HepG2 (cell line): ENCODE data around the gene TMEM35A. TPM values are rescaled to one million over a fixed set of nuclear protein-coding genes. Genes with fewer than 3 reads are reported as not detected.

Experiments used
- ATAC-seq: fragments of 200-7000 bp; cut with Tn5 transposase; 3 replicates; pipeline ENCODE4 v1.9.1; 2020; ENCODE audit warnings: mild to moderate bottlenecking, moderate library complexity
- BruUV-seq: library from RNA; stranded (reverse); fragments of 400-500 nt; replicated peaks from 2 replicates; lab custom pipeline; 2021; lab: Mats Ljungman, UMichigan
- CTCF ChIA-PET: fragments of 300-600 bp; formaldehyde crosslinking; extraction: SDS; loops from one replicate; lab custom pipeline; 2021; ENCODE audit warnings: low total read pairs, inconsistent platforms, low intra/inter-chr PET ratio; lab: Yijun Ruan, JAX
- POLR2A ChIA-PET: fragments of 350-600 bp; sonication (Branson Sonifier 250); formaldehyde crosslinking; loops from one replicate; lab custom pipeline; 2020; ENCODE audit warnings: antibody characterized with exemption, inconsistent platforms; lab: Yijun Ruan, JAX
- DNase-seq: peaks from one replicate; pipeline ENCODE4 v3.0.0-alpha.2; 2015; ENCODE audit warnings: low spot score
- FAIRE-seq: peaks from 3 replicates; lab custom pipeline; 2011; peaks lifted over from hg19 to GRCh38; lab: Jason Lieb, UNC
- H2AFZ ChIP-seq: one replicate; pipeline ENCODE4 v1.6.1; 2011; ENCODE audit warnings: low read length, inconsistent platforms
- H3K27ac ChIP-seq: fragments of 300-600 bp; 3 replicates; pipeline ENCODE4 v1.8.0; 2011; ENCODE audit warnings: mixed run types, mild to moderate bottlenecking, mixed read lengths, low read length, inconsistent platforms; ENCODE audit not compliant: insufficient read depth; ENCODE audit errors: extremely low read length
- H3K27me3 ChIP-seq, 2 experiments: fragments of 200-600 bp in 1 of 2; 2 replicates in 1 of 2; 3 replicates in 1 of 2; pipeline versions ENCODE4 v1.6.0 to v1.8.0; 2011; ENCODE audit warnings: low read length in 2 of 2, mild to moderate bottlenecking in 2 of 2, moderate library complexity in 2 of 2, inconsistent platforms in 1 of 2; ENCODE audit not compliant: insufficient read depth in 2 of 2, control insufficient read depth in 1 of 2
- H3K36me3 ChIP-seq, 2 experiments: fragments of 200-600 bp in 1 of 2; replicated peaks in 1 of 2; 2 replicates in 1 of 2; 3 replicates in 1 of 2; pipeline versions ENCODE4 v1.5.1 to v1.8.0; 2011; ENCODE audit warnings: low read length in 2 of 2, inconsistent platforms in 1 of 2; ENCODE audit not compliant: insufficient read depth in 2 of 2, control insufficient read depth in 1 of 2
- H3K4me1 ChIP-seq: 2 replicates; pipeline ENCODE4 v1.5.1; 2012; ENCODE audit warnings: low read length, inconsistent platforms; ENCODE audit not compliant: insufficient read depth
- H3K4me2 ChIP-seq: 2 replicates; pipeline ENCODE4 v1.6.0; 2011; ENCODE audit warnings: low read depth, low read length, inconsistent platforms
- H3K4me3 ChIP-seq, 3 experiments: fragments of 200-600 bp in 1 of 3; sonication (generic), shearing (Covaris generic) in 1 of 3; replicated peaks in 1 of 3; 2 replicates each; pipeline ENCODE4 v1.5.1; 2011 to 2016; ENCODE audit warnings: low read length in 3 of 3, inconsistent platforms in 2 of 3, low read depth in 2 of 3, mild to moderate bottlenecking in 2 of 3, control low read depth in 1 of 3, mixed read lengths in 1 of 3; ENCODE audit not compliant: insufficient read depth in 1 of 3
- H3K79me2 ChIP-seq: one replicate; pipeline ENCODE4 v1.6.1; 2011; ENCODE audit warnings: low read length, inconsistent platforms; ENCODE audit not compliant: insufficient read depth
- H3K9ac ChIP-seq: 2 replicates; pipeline ENCODE4 v1.6.0; 2011; ENCODE audit warnings: mild to moderate bottlenecking, low read depth, low read length, inconsistent platforms; ENCODE audit not compliant: insufficient read depth
- H3K9me3 ChIP-seq: 2 replicates; pipeline ENCODE4 v1.5.1; 2012; ENCODE audit warnings: mild to moderate bottlenecking, low read length
- H4K20me1 ChIP-seq: 2 replicates; pipeline ENCODE4 v1.6.0; 2011; ENCODE audit warnings: inconsistent platforms, mild to moderate bottlenecking, low read length, moderate library complexity; ENCODE audit not compliant: insufficient read depth
- ATF7-NPFF ChIP-seq: sonication (generic); formaldehyde crosslinking; IDR thresholded peaks from 2 replicates; pipeline ENCODE4 v1.8.1; 2023; ENCODE audit warnings: mild to moderate bottlenecking, low read depth, missing genetic modification reagents, moderate library complexity
- CSRNP1 ChIP-seq: sonication (generic); formaldehyde crosslinking; IDR thresholded peaks from 2 replicates; pipeline ENCODE4 v1.8.1; 2023; ENCODE audit warnings: mild to moderate bottlenecking, missing genetic modification reagents
- GMEB2 ChIP-seq: IDR thresholded peaks from 2 replicates; pipeline ENCODE4 v1.6.1; 2016; ENCODE audit warnings: missing biosample characterization, missing genetic modification reagents, low read depth
- MTA3 ChIP-seq: sonication (generic); formaldehyde crosslinking; IDR thresholded peaks from 2 replicates; pipeline ENCODE4 v1.4.0; 2020; ENCODE audit warnings: missing genetic modification reagents
- PCBP2 ChIP-seq: fragments of 200-400 bp; formaldehyde crosslinking; optimal IDR thresholded peaks from 2 replicates; pipeline ENCODE3; 2018; ENCODE audit warnings: low read length, low read depth; ENCODE audit not compliant: poor library complexity, severe bottlenecking
- SKI ChIP-seq: fragments of 450-650 bp; IDR thresholded peaks from one replicate; pipeline ENCODE4 v1.6.1; 2018; ENCODE audit warnings: mild to moderate bottlenecking; ENCODE audit not compliant: partially characterized antibody
- ZBTB25 ChIP-seq: IDR thresholded peaks from 2 replicates; pipeline ENCODE4 v1.6.1; 2018; ENCODE audit warnings: missing genetic modification reagents
- WGBS: methylation state at CpG from one replicate; pipeline ENCODE4 v1.1.6; 2017; ENCODE audit warnings: low lambda C conversion rate; 5-methylcytosine and 5-hydroxymethylcytosine counted together
- in situ Hi-C: cut with HindIII; loops from 2 replicates; pipeline ENCODE4 v1.10.0; 2017; ENCODE audit warnings: low pct_unique_long_range_greater_than_20kb; ENCODE audit not compliant: extremely low pct_ligation_motif_present
- intact Hi-C: fragments of 100-400 bp; cut with micrococcal nuclease; formaldehyde crosslinking; loops from one replicate; pipeline ENCODE4 v1.10.0; 2022; ENCODE audit not compliant: unreplicated experiment
- polyA plus RNA-seq, 8 experiments: library from polyadenylated mRNA; depleted of rRNA in 3 of 8; stranded (reverse) in 7 of 8; unstranded in 1 of 8; fragments of >200 nt; fragmentation: Illumina TruSeq in 4 of 8; extraction: Trizol in 4 of 8; gene quantifications; 2 replicates each; pipeline versions ENCODE4 v1.2.1 to v1.2.3, GENCODE V29; 2011 to 2016; ENCODE audit warnings: low read depth in 4 of 8, missing spikeins in 1 of 8, mixed read lengths in 1 of 8; ENCODE audit not compliant: insufficient read depth in 1 of 8
- total RNA-seq, 5 experiments: library from RNA; depleted of rRNA; stranded (reverse); fragments of >200 nt; fragmentation: Illumina TruSeq; extraction: Trizol; gene quantifications; 2 replicates each; pipeline ENCODE4 v1.2.3, GENCODE V29; 2016; ENCODE audit warnings: low read depth in 1 of 5

The TMEM35A gene
- total and polyA plus RNA-seq, 2 of the 13 experiments (the other 11 are each of a cell fraction or from before 2014, with no cell fraction given), result 0.03 TPM; not detected in 1

GRCh38 chrX:101040197-101040596, 38.5 kb upstream of the TMEM35A start:
- CTCF ChIA-PET, result no interaction called here
- POLR2A ChIA-PET, result no interaction called here
- intact Hi-C loops, result no loop called here

GRCh38 chrX:101051153-101051548, 27.5 kb upstream of the TMEM35A start:
- Histone ChIP-seq H3K9ac (peak overlapping the region; percentile 81), H3K36me3 (no peaks in the 10 kb centered on the region), H4K20me1 (no peaks in the 10 kb centered on the region), H3K9me3 (no peaks in the 10 kb centered on the region), H3K27ac (peak overlapping the region; percentile 65), H3K4me3 (peak overlapping the region; percentile 59 to 74 (median 62)), H3K4me2 (peak overlapping the region; percentile 87), H3K79me2 (no peaks in the 10 kb centered on the region), H3K4me1 (no peaks in the 10 kb centered on the region), H3K27me3 (no peaks in the 10 kb centered on the region), H2AFZ (peak overlapping the region; percentile 78)
- in situ Hi-C loops, result no loop called here
- BruUV-seq, result no TSS peak
- TF ChIP-seq CSRNP1 (CRISPR knock-in tag), result peak; percentile 17; the same call in 1 of the 2 replicates
- TF ChIP-seq GMEB2 (CRISPR knock-in tag), result no peak
- 0 out of 2 replicates have a peak, but pooled peaks have one; percentile 16 for TF ChIP-seq ZBTB25 (CRISPR knock-in tag)
- TF ChIP-seq ATF7-NPFF (CRISPR knock-in tag), result 0 out of 2 replicates have a peak, but pooled peaks have one; percentile 5
- TF ChIP-seq PCBP2, result no peak
- TF ChIP-seq SKI, result no peak
- ATAC-seq (peak; percentile 11; the same call in 2 of the 3 replicates), FAIRE-seq (no peak), DNase-seq (no peak)
- ChIA-PET CTCF (no interaction called here), POLR2A (no interaction called here)
- intact Hi-C loops, result no loop called here
- 20% methylated on average over 3 of the region's 5 CpGs for WGBS

More at GRCh38 chrX:101040197-101040596, 38.5 kb upstream of the TMEM35A start:
- TF ChIP-seq MTA3 (CRISPR knock-in tag), result no peak
- H2AFZ ChIP-seq, result no peak overlapping the region
- DNase-seq (no peak), FAIRE-seq (no peak), ATAC-seq (no peak)
- no peaks in the 10 kb centered on the region for H3K27me3 ChIP-seq
- H3K9ac ChIP-seq, result no peak overlapping the region
- H3K27ac ChIP-seq, result no peak overlapping the region
- no peak overlapping the region for H3K4me3 ChIP-seq
- H3K36me3 ChIP-seq, result 0 out of 5 replicates have a peak, but pooled peaks cover 0 to 4% of the 10 kb centered on the region in 2 experiments
- WGBS, result 90% methylated on average over 4 of the region's 4 CpGs
- H3K79me2 ChIP-seq, result no peaks in the 10 kb centered on the region
- H4K20me1 ChIP-seq, result no peaks in the 10 kb centered on the region
- H3K9me3 ChIP-seq, result no peaks in the 10 kb centered on the region
- no peaks in the 10 kb centered on the region for H3K4me1 ChIP-seq
- no TSS peak for BruUV-seq
- in situ Hi-C loops, result no loop called here
- no peak overlapping the region for H3K4me2 ChIP-seq
